Measurements from ENCODE around the gene GOLGA8N. TPM values are rescaled to one million over a fixed set of nuclear protein-coding genes. Genes with fewer than 3 reads are reported as not detected.
"Not testable (repeated sequence)": the region's sequence is repeated elsewhere in the genome, so short reads cannot be mapped to it uniquely, and the experiment has no call there.

GOLGA8N gene
- total RNA-seq = 1.0 and 1.6 TPM in 2 replicates

- H3K27me3 ChIP-seq (ENCODE audit: control insufficient read depth, insufficient read depth, low read length); H3K36me3 ChIP-seq (ENCODE audit: control insufficient read depth, insufficient read depth, low read length); H3K4me3 ChIP-seq (ENCODE audit: low read depth, low read length); DNase-seq (ENCODE audit: low read depth): not testable (repeated sequence)
Observed at GRCh38 chr15:32593151-32593550, at the start of gene GOLGA8N. Gene GOLGA8N, plus strand, starts transcription at chr15:32593456.

- not testable (repeated sequence) for DNase-seq (ENCODE audit: low read depth); H3K27me3 ChIP-seq (ENCODE audit: control insufficient read depth, insufficient read depth, low read length); H3K4me3 ChIP-seq (ENCODE audit: low read depth, low read length); H3K36me3 ChIP-seq (ENCODE audit: control insufficient read depth, insufficient read depth, low read length)
Observed at GRCh38 chr15:32543456-32543855, 49.8 kb upstream of the GOLGA8N start.

GRCh38 chr15:32545129-32545528 is 48.1 kb upstream of the GOLGA8N start:
- H3K36me3 ChIP-seq (ENCODE audit: control insufficient read depth, insufficient read depth, low read length); DNase-seq (ENCODE audit: low read depth); H3K4me3 ChIP-seq (ENCODE audit: low read depth, low read length); H3K27me3 ChIP-seq (ENCODE audit: control insufficient read depth, insufficient read depth, low read length): not testable (repeated sequence)

GRCh38 chr15:32554587-32554986 is 38.7 kb upstream of the GOLGA8N start:
- H3K27me3 ChIP-seq (ENCODE audit: control insufficient read depth, insufficient read depth, low read length); H3K4me3 ChIP-seq (ENCODE audit: low read depth, low read length); H3K36me3 ChIP-seq (ENCODE audit: control insufficient read depth, insufficient read depth, low read length); DNase-seq (ENCODE audit: low read depth): not testable (repeated sequence)

- DNase-seq (ENCODE audit: low read depth); H3K27me3 ChIP-seq (ENCODE audit: control insufficient read depth, insufficient read depth, low read length); H3K4me3 ChIP-seq (ENCODE audit: low read depth, low read length); H3K36me3 ChIP-seq (ENCODE audit: control insufficient read depth, insufficient read depth, low read length): not testable (repeated sequence)
Observed at GRCh38 chr15:32562198-32562597, 31.1 kb upstream of the GOLGA8N start.

- not testable (repeated sequence) for H3K4me3 ChIP-seq (ENCODE audit: low read depth, low read length); DNase-seq (ENCODE audit: low read depth); H3K36me3 ChIP-seq (ENCODE audit: control insufficient read depth, insufficient read depth, low read length); H3K27me3 ChIP-seq (ENCODE audit: control insufficient read depth, insufficient read depth, low read length)
Observed at GRCh38 chr15:32568988-32569387, 24.3 kb upstream of the GOLGA8N start.

- DNase-seq (ENCODE audit: low read depth); H3K27me3 ChIP-seq (ENCODE audit: control insufficient read depth, insufficient read depth, low read length); H3K36me3 ChIP-seq (ENCODE audit: control insufficient read depth, insufficient read depth, low read length); H3K4me3 ChIP-seq (ENCODE audit: low read depth, low read length): not testable (repeated sequence)
Observed at GRCh38 chr15:32578482-32578881, 14.8 kb upstream of the GOLGA8N start.

- not testable (repeated sequence) for H3K4me3 ChIP-seq (ENCODE audit: low read depth, low read length); DNase-seq (ENCODE audit: low read depth); H3K27me3 ChIP-seq (ENCODE audit: control insufficient read depth, insufficient read depth, low read length); H3K36me3 ChIP-seq (ENCODE audit: control insufficient read depth, insufficient read depth, low read length)
Observed at GRCh38 chr15:32585844-32586243, 7.4 kb upstream of the GOLGA8N start.

GRCh38 chr15:32609518-32609917 is 16.3 kb downstream of the GOLGA8N start:
- H3K36me3 ChIP-seq (ENCODE audit: control insufficient read depth, insufficient read depth, low read length); H3K4me3 ChIP-seq (ENCODE audit: low read depth, low read length); H3K27me3 ChIP-seq (ENCODE audit: control insufficient read depth, insufficient read depth, low read length); DNase-seq (ENCODE audit: low read depth): not testable (repeated sequence)

- H3K36me3 ChIP-seq (ENCODE audit: control insufficient read depth, insufficient read depth, low read length); H3K4me3 ChIP-seq (ENCODE audit: low read depth, low read length); DNase-seq (ENCODE audit: low read depth); H3K27me3 ChIP-seq (ENCODE audit: control insufficient read depth, insufficient read depth, low read length): not testable (repeated sequence)
- peak; percentile 10 for TF ChIP-seq CTCF (IDR thresholded peaks at IDR 0.05; ENCODE audit: insufficient read depth, low read length, poor library complexity, severe bottlenecking)
Observed at GRCh38 chr15:32610719-32611118, 17.5 kb downstream of the GOLGA8N start.

GRCh38 chr15:32614712-32615050 is 21.4 kb downstream of the GOLGA8N start:
- peak overlapping the region; percentile 73 for H3K4me3 ChIP-seq (ENCODE audit: low read depth, low read length)
- not testable (repeated sequence) for H3K27me3 ChIP-seq (ENCODE audit: control insufficient read depth, insufficient read depth, low read length); H3K36me3 ChIP-seq (ENCODE audit: control insufficient read depth, insufficient read depth, low read length); DNase-seq (ENCODE audit: low read depth)

- H3K27me3 ChIP-seq (ENCODE audit: control insufficient read depth, insufficient read depth, low read length); H3K36me3 ChIP-seq (ENCODE audit: control insufficient read depth, insufficient read depth, low read length): not testable (repeated sequence)
- peak; percentile 49 for DNase-seq (ENCODE audit: low read depth)
- peak within 1 kb of the TSS; percentile 73 for H3K4me3 ChIP-seq (ENCODE audit: low read depth, low read length)
Observed at GRCh38 chr15:32615051-32615870, 22.0 kb downstream of the GOLGA8N start, which contains the start of gene ARHGAP11A. Gene ARHGAP11A, plus strand, starts transcription at chr15:32615504. Its CDS starts 708 bp downstream, at chr15:32616212.

GRCh38 chr15:32615871-32616426 is 22.7 kb downstream of the GOLGA8N start:
- peak overlapping the region; percentile 73 for H3K4me3 ChIP-seq (ENCODE audit: low read depth, low read length)
- not testable (repeated sequence) for DNase-seq (ENCODE audit: low read depth); H3K27me3 ChIP-seq (ENCODE audit: control insufficient read depth, insufficient read depth, low read length); H3K36me3 ChIP-seq (ENCODE audit: control insufficient read depth, insufficient read depth, low read length)

Data from kidney epithelial cell (primary cell).